Activated naive CD8-positive, alpha-beta T cell treated with anti-CD3 and anti-CD28 coated beads, Interleukin-2, amount 50 U/mL, for 24 hours (primary cell): Measurements from ENCODE around the gene GLS.
"Not testable (repeated sequence)": the region's sequence is repeated elsewhere in the genome, so short reads cannot be mapped to it uniquely, and the experiment has no call there.

Experiments
- ATAC-seq: fragments of 150-1000 bp; cut with Tn5 transposase; one replicate; pipeline ENCODE4 v1.10.0; 2021
- DNase-seq: peaks from one replicate; pipeline ENCODE4 v3.0.0; 2021
- H3K27ac Mint-ChIP-seq: one replicate; pipeline ENCODE4 v1.8.0; 2021; ENCODE audit warnings: mild to moderate bottlenecking, mixed read lengths
- H3K27me3 Mint-ChIP-seq: one replicate; pipeline ENCODE4 v1.8.0; 2021; ENCODE audit warnings: mixed read lengths
- H3K36me3 Mint-ChIP-seq: one replicate; pipeline ENCODE4 v1.8.0; 2021; ENCODE audit warnings: low read depth, mixed read lengths
- H3K4me1 Mint-ChIP-seq: one replicate; pipeline ENCODE4 v1.8.0; 2021; ENCODE audit warnings: mixed read lengths
- H3K4me3 Mint-ChIP-seq: one replicate; pipeline ENCODE4 v1.8.0; 2021; ENCODE audit warnings: mild to moderate bottlenecking, moderate library complexity, mixed read lengths
- H3K9me3 Mint-ChIP-seq: one replicate; pipeline ENCODE4 v1.8.0; 2021; ENCODE audit warnings: mixed read lengths

Gene GLS

DNA sequence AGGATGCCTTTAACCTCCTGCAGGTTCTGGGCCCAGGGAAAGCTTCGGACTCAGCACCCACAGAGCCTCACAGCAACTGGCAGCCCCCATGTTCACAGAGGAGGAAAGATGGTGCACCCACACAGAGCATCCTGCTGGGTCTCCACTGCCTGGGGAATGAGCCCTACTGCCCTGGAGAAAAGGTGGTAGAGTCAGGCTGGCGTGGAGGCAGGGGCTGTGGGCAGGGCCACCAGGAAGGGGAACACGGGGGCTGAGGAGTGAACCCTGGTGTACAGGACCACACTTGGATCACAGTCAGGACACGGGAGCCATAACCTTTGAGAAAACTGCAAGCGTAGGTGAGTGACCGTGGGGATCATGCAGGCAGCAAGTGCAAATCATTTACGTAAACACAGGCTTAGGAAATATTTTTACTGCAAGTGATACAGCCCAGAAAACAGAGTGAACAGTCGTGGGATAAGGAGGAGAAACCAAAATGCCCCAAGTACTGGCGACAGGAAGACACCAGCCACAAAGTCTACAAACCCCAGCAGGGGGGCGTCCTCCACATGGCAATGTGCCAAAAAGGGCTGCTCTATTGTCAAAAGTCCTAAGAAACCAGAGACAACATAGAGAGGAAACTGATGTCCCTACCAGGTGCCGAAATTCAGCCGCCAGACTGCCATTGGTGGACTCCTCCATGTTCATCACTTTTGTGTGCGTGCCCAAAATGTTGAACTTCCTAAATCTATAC, 105.8 kb downstream of the GLS start:
- no peaks in the 10 kb centered on the region for H3K27me3 Mint-ChIP-seq
- H3K9me3 Mint-ChIP-seq = no peaks in the 10 kb centered on the region
- H3K27ac Mint-ChIP-seq = peak overlapping the region; percentile 56
- no peak overlapping the region for H3K4me3 Mint-ChIP-seq
- peaks cover 89% of the 10 kb centered on the region for H3K36me3 Mint-ChIP-seq
- ATAC-seq = no peak
- H3K4me1 Mint-ChIP-seq = peaks cover 45% of the 10 kb centered on the region
- DNase-seq = no peak

GRCh38 chr2:190987116-190987515, 106.5 kb downstream of the GLS start:
- ATAC-seq (no peak), DNase-seq (no peak)
- H3K27ac Mint-ChIP-seq = no peak overlapping the region
- H3K27me3 Mint-ChIP-seq = no peaks in the 10 kb centered on the region
- no peak overlapping the region for H3K4me3 Mint-ChIP-seq
- H3K4me1 Mint-ChIP-seq = peaks cover 41% of the 10 kb centered on the region
- no peaks in the 10 kb centered on the region for H3K9me3 Mint-ChIP-seq
- H3K36me3 Mint-ChIP-seq = peaks cover 85% of the 10 kb centered on the region

DNA sequence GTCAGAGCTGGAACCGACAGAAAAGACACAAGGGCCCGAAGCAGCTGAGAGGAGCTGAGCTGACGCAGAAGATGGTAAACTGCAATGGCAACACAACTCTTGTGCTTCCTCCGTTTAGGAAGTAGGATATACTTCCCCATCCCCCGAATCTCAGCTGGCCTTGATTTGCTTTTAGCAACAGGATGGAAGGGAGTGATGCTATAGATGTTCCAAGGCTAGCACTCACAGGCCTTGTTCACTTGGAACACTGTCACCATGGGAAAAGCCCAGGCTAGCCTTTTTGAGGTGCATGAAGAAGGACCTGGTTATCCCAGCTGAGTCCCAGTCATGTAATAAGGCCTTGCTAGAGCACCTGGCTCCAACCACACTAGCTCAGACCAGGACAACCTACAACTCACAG, 107.3 kb downstream of the GLS start:
- DNase-seq (no peak), ATAC-seq (no peak)
- Mint-ChIP-seq H3K9me3 (no peaks in the 10 kb centered on the region), H3K36me3 (peaks cover 82% of the 10 kb centered on the region), H3K4me3 (no peak overlapping the region), H3K27ac (no peak overlapping the region), H3K4me1 (peaks cover 34% of the 10 kb centered on the region), H3K27me3 (no peaks in the 10 kb centered on the region)

DNA sequence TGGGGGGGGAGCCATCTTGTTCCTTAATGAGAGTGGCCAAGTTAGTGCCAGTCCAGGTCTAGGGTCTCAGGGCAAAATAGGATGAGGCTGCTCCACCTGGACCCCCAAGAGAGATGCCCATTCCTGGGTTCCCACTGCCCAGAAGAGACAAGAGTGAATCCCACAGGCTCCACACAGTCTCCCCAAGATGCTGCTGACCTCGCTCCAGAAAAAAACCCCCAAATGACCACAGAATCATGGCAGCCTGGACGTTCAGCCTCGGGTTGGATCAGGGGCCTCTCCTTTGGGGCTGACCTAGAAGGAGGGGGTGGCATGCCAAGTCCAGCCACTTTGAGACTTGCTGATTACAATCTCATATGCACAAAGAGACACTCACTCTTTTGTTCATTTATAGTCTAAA, 108.3 kb downstream of the GLS start:
- H3K27me3 Mint-ChIP-seq = no peaks in the 10 kb centered on the region
- no peak overlapping the region for H3K4me3 Mint-ChIP-seq
- DNase-seq = no peak
- H3K36me3 Mint-ChIP-seq = peaks cover 84% of the 10 kb centered on the region
- no peak for ATAC-seq
- H3K4me1 Mint-ChIP-seq = peaks cover 30% of the 10 kb centered on the region
- no peak overlapping the region for H3K27ac Mint-ChIP-seq
- peaks cover 2% of the 10 kb centered on the region for H3K9me3 Mint-ChIP-seq

- Mint-ChIP-seq H3K4me1 (peaks cover 30% of the 10 kb centered on the region), H3K36me3 (peaks cover 83% of the 10 kb centered on the region), H3K4me3 (no peak overlapping the region), H3K27me3 (no peaks in the 10 kb centered on the region), H3K27ac (no peak overlapping the region), H3K9me3 (peaks cover 10% of the 10 kb centered on the region)
- ATAC-seq (no peak), DNase-seq (no peak)
Measured at GRCh38 chr2:190990132-190990531, 109.5 kb downstream of the GLS start.

- no peak overlapping the region for H3K4me3 Mint-ChIP-seq
- H3K36me3 Mint-ChIP-seq = peaks cover 89% of the 10 kb centered on the region
- no peaks in the 10 kb centered on the region for H3K27me3 Mint-ChIP-seq
- peaks cover 33% of the 10 kb centered on the region for H3K4me1 Mint-ChIP-seq
- no peak overlapping the region for H3K27ac Mint-ChIP-seq
- ATAC-seq = no peak
- H3K9me3 Mint-ChIP-seq = peaks cover 28% of the 10 kb centered on the region
- no peak for DNase-seq
Measured at GRCh38 chr2:190993292-190993643, 112.6 kb downstream of the GLS start.

- peaks cover 87% of the 10 kb centered on the region for H3K36me3 Mint-ChIP-seq
- H3K4me1 Mint-ChIP-seq = peaks cover 36% of the 10 kb centered on the region
- ATAC-seq (no peak), DNase-seq (no peak)
- H3K4me3 Mint-ChIP-seq = no peak overlapping the region
- H3K9me3 Mint-ChIP-seq = peaks cover 28% of the 10 kb centered on the region
- peak overlapping the region; percentile 65 for H3K27ac Mint-ChIP-seq
- no peaks in the 10 kb centered on the region for H3K27me3 Mint-ChIP-seq
Measured at GRCh38 chr2:190994148-190994547, 113.5 kb downstream of the GLS start.

DNA sequence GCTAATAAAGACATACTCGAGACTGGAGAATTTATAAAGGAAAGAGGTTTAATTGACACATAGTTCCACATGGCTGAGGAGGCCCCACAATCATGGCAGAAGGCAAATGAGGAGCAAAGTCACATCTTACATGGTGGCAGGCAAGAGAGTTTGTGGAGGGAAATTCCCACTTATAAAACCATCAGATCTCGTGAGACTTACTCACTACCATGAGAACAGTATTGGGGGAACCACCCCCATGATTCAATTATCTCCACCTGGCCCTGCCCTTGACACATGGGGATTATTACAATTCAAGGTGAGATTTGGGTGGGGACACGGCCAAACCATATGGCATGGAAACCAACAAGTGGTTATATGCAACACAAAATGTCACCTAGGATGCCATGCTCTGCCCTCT, 114.7 kb downstream of the GLS start:
- H3K36me3 Mint-ChIP-seq = peaks cover 88% of the 10 kb centered on the region
- H3K27ac Mint-ChIP-seq = peak overlapping the region; percentile 1
- not testable (repeated sequence) for H3K4me3 Mint-ChIP-seq, H3K27me3 Mint-ChIP-seq, DNase-seq, ATAC-seq
- H3K9me3 Mint-ChIP-seq = peaks cover 28% of the 10 kb centered on the region
- peaks cover 43% of the 10 kb centered on the region for H3K4me1 Mint-ChIP-seq

DNA sequence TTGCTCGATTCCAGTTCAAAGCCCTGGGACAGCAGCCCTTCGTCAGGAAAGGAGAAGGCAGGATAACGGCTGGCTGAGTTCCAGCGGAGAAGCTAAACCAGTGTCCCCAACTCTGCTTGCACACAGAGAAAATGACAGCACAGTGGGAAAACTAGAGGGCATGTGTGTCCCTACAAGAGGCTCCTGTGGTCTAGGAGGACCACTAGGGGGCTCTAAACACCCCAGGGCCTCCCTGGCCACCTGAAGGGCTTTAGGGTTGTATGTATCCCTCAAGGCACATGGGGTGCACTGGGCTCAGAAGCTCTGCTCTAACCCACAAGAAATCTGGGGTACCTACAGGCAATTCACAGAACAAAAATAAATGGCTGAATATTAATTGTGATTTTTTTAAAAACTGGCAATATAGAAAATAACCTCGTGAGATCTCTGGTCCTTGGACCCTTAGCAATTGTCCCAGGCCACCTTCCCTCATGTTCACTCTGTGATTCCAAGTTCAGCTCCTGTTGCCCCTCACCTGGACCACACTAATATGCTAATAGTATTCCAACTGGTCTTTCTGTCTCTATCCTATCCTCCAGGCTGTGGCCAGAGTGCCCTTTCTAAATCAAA, 115.8 kb downstream of the GLS start:
- Mint-ChIP-seq H3K9me3 (peaks cover 28% of the 10 kb centered on the region), H3K36me3 (peaks cover 89% of the 10 kb centered on the region), H3K4me1 (peaks cover 50% of the 10 kb centered on the region), H3K27me3 (no peaks in the 10 kb centered on the region), H3K27ac (peak overlapping the region; percentile 73), H3K4me3 (no peak overlapping the region)
- DNase-seq = no peak
- no peak for ATAC-seq

- ATAC-seq (no peak), DNase-seq (no peak)
- Mint-ChIP-seq H3K27ac (peak overlapping the region; percentile 73), H3K36me3 (peaks cover 93% of the 10 kb centered on the region), H3K9me3 (peaks cover 28% of the 10 kb centered on the region), H3K4me1 (peaks cover 53% of the 10 kb centered on the region), H3K27me3 (no peaks in the 10 kb centered on the region), H3K4me3 (no peak overlapping the region)
Measured at GRCh38 chr2:190996947-190997346, 116.3 kb downstream of the GLS start.

GRCh38 chr2:190997526-190998113, 117.0 kb downstream of the GLS start:
- ATAC-seq = no peak

GRCh38 chr2:190999058-190999457, 118.4 kb downstream of the GLS start:
- peak; percentile 34 for ATAC-seq
- H3K36me3 Mint-ChIP-seq = peaks cover 95% of the 10 kb centered on the region
- peaks cover 60% of the 10 kb centered on the region for H3K4me1 Mint-ChIP-seq
- no peak overlapping the region for H3K4me3 Mint-ChIP-seq
- H3K9me3 Mint-ChIP-seq = peaks cover 34% of the 10 kb centered on the region
- H3K27ac Mint-ChIP-seq = peak overlapping the region; percentile 6
- no peak for DNase-seq
- no peaks in the 10 kb centered on the region for H3K27me3 Mint-ChIP-seq

More at GRCh38 chr2:190997526-190998113, 117.0 kb downstream of the GLS start:
- Mint-ChIP-seq H3K27me3 (no peaks in the 10 kb centered on the region), H3K4me3 (no peak overlapping the region), H3K27ac (peak overlapping the region; percentile 73), H3K9me3 (peaks cover 28% of the 10 kb centered on the region), H3K4me1 (peaks cover 55% of the 10 kb centered on the region), H3K36me3 (peaks cover 92% of the 10 kb centered on the region)
- no peak for DNase-seq

DNA sequence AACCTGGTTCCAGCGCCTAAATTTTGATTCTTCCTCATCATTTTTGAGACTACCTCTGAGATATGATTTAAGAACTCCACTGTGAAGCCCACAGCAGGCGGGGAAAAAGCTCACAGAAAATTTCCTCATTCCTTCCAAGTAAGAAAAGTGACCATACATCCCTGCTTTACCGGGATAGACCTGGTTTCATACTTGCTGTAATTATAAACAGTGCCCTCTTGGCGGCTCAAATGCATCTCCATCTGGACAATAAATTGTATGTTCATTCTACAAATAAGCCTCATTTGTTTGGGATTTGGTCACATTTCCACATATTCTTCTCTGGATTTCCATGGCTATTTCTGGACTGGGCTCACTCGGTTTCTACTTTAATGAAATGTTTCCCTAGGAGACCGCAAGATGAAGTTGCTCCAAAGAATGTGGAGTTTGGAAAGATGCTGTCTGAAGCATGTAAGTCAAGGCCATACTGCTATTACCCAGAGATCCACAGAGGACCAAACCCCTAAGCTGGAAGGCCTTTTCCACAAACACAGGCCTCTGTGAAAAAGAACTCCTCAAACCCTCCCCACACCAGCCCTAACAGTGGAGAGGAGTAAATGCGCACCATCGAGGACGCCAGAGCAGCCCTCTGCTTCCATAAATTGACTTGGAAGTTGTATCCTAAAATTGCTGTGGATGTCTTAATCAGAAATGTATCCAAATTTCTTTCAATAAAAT, 119.5 kb downstream of the GLS start:
- Mint-ChIP-seq H3K36me3 (peaks cover 96% of the 10 kb centered on the region), H3K27ac (peak overlapping the region; percentile 6), H3K27me3 (no peaks in the 10 kb centered on the region), H3K4me3 (no peak overlapping the region), H3K9me3 (peaks cover 37% of the 10 kb centered on the region), H3K4me1 (peaks cover 58% of the 10 kb centered on the region)
- DNase-seq (no peak), ATAC-seq (no peak)

- Mint-ChIP-seq H3K9me3 (peaks cover 30% of the 10 kb centered on the region), H3K4me3 (no peak overlapping the region), H3K27ac (peak overlapping the region; percentile 48), H3K4me1 (peaks cover 52% of the 10 kb centered on the region), H3K27me3 (no peaks in the 10 kb centered on the region), H3K36me3 (peaks cover 96% of the 10 kb centered on the region)
- ATAC-seq (no peak), DNase-seq (no peak)
Measured at GRCh38 chr2:191001032-191001431, 120.4 kb downstream of the GLS start.

DNA sequence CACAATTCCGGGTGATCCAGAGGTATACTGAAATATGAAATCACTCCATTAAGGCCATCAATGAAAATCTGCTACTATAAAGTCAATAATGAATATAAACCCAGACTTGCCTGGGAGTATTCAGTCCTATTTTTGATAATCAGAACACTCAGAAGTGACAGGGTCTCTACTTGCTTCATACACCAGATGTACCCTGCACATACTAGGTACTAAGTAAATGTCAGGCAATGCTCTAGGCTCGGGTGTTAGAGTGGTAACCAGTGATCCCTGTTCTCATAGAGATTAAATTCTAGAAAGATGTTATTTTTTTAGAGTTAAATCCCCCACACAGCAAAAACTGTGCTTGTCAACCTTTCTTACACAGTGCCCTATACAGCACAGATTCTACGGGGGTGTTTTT, 121.0 kb downstream of the GLS start:
- no peaks in the 10 kb centered on the region for H3K27me3 Mint-ChIP-seq
- DNase-seq = no peak
- H3K36me3 Mint-ChIP-seq = peaks cover 96% of the 10 kb centered on the region
- peaks cover 28% of the 10 kb centered on the region for H3K9me3 Mint-ChIP-seq
- H3K27ac Mint-ChIP-seq = no peak overlapping the region
- no peak overlapping the region for H3K4me3 Mint-ChIP-seq
- peaks cover 52% of the 10 kb centered on the region for H3K4me1 Mint-ChIP-seq
- no peak for ATAC-seq
